ENCODE data around the gene SORCS2.

- TF ChIP-seq SMC3 (IDR thresholded peaks at IDR 0.05; ENCODE audit: low read length) (no peak), ZNF275 (CRISPR knock-in tag; IDR thresholded peaks at IDR 0.05; ENCODE audit: borderline replicate concordance) (no peak), ZHX1 (CRISPR knock-in tag; IDR thresholded peaks at IDR 0.05; ENCODE audit: low read depth) (no peak)
Observed at GRCh38 chr4:7428261-7429068, 236.1 kb downstream of the SORCS2 start.
